HG03108 (cell line): Measurements from ENCODE around the gene BTRC.
"Not testable (repeated sequence)": the region's sequence is repeated elsewhere in the genome, so short reads cannot be mapped to it uniquely, and the experiment has no call there.

Source experiments
- ATAC-seq: cut with Tn5 transposase; IDR thresholded peaks from one replicate; pipeline ENCODE4 v1.9.1; 2021; ENCODE audit warnings: moderate library complexity; ENCODE audit not compliant: unreplicated experiment

Gene BTRC

GRCh38 chr10:101341438-101341837, 12.5 kb upstream of the BTRC start:
- ATAC-seq: no peak

GRCh38 chr10:101346177-101346576, 7.8 kb upstream of the BTRC start:
- ATAC-seq: no peak

- ATAC-seq: no peak
Observed at GRCh38 chr10:101351017-101351416, 2.9 kb upstream of the BTRC start.

- no peak for ATAC-seq
Observed at GRCh38 chr10:101351477-101351876, 2.5 kb upstream of the BTRC start.

GRCh38 chr10:101352857-101353256, 1.1 kb upstream of the BTRC start:
- not testable (repeated sequence) for ATAC-seq

- ATAC-seq: peak; percentile 5
Observed at GRCh38 chr10:101354328-101355071, 535 bp downstream of the BTRC start.

- no peak for ATAC-seq
Observed at GRCh38 chr10:101355072-101355706, 1.2 kb downstream of the BTRC start.

- ATAC-seq: no peak
Observed at GRCh38 chr10:101356132-101356531, 2.2 kb downstream of the BTRC start.

- ATAC-seq: no peak
Observed at GRCh38 chr10:101357958-101358357, 4.0 kb downstream of the BTRC start.

- ATAC-seq: no peak
Observed at GRCh38 chr10:101358706-101359300, 4.8 kb downstream of the BTRC start.

- ATAC-seq: not testable (repeated sequence)
Observed at GRCh38 chr10:101360090-101360489, 6.1 kb downstream of the BTRC start.

GRCh38 chr10:101360841-101361240, 6.9 kb downstream of the BTRC start:
- ATAC-seq: not testable (repeated sequence)

- ATAC-seq: no peak
Observed at GRCh38 chr10:101363850-101364400, 10.0 kb downstream of the BTRC start.

- ATAC-seq: no peak
Observed at GRCh38 chr10:101364721-101365120, 10.8 kb downstream of the BTRC start.

GRCh38 chr10:101367569-101368453, 13.8 kb downstream of the BTRC start:
- ATAC-seq: no peak

GRCh38 chr10:101373063-101373462, 19.1 kb downstream of the BTRC start:
- ATAC-seq: no peak

- ATAC-seq: not testable (repeated sequence)
Observed at GRCh38 chr10:101373993-101374392, 20.0 kb downstream of the BTRC start.

GRCh38 chr10:101375076-101375475, 21.1 kb downstream of the BTRC start:
- no peak for ATAC-seq

GRCh38 chr10:101379663-101380352, 25.8 kb downstream of the BTRC start:
- ATAC-seq: no peak

- ATAC-seq: no peak
Observed at GRCh38 chr10:101380353-101381017, 26.5 kb downstream of the BTRC start.
